IMR-90 (cell line): ENCODE data around the gene SART1. TPM values are rescaled to one million over a fixed set of nuclear protein-coding genes. Genes with fewer than 3 reads are reported as not detected.

Experiments
- ATAC-seq: fragments of 200-7000 bp; cut with Tn5 transposase; 2 replicates; pipeline ENCODE4 v1.9.1; 2020; ENCODE audit warnings: low read depth, mild to moderate bottlenecking, moderate library complexity
- BruUV-seq: library from RNA; stranded (reverse); fragments of 400-500 nt; replicated peaks from 2 replicates; lab custom pipeline; 2021; lab: Mats Ljungman, UMichigan
- CTCF ChIA-PET: fragments of 300-600 bp; formaldehyde crosslinking; extraction: SDS; loops from one replicate; lab custom pipeline; 2021; ENCODE audit warnings: antibody characterized with exemption; lab: Yijun Ruan, JAX
- POLR2A ChIA-PET: fragments of 300-600 bp; sonication (Branson Sonifier 250); formaldehyde crosslinking; loops from one replicate; lab custom pipeline; 2022; ENCODE audit warnings: antibody characterized with exemption; ENCODE audit not compliant: unreplicated experiment; lab: Charles Lee
- DNase-seq: peaks from one replicate; pipeline ENCODE4 v3.0.0; 2013
- H2AFZ ChIP-seq: replicated peaks from 2 replicates; pipeline ENCODE3; 2013; ENCODE audit warnings: low read length, mild to moderate bottlenecking; ENCODE audit not compliant: poor library complexity
- H2AK5ac ChIP-seq: 2 replicates; pipeline ENCODE4 v1.6.1; 2013; ENCODE audit warnings: low read depth, low read length, inconsistent platforms
- H2AK9ac ChIP-seq: replicated peaks from 2 replicates; pipeline ENCODE3; 2013; ENCODE audit warnings: mild to moderate bottlenecking, low read depth, low read length, moderate library complexity; ENCODE audit not compliant: poor library complexity
- H2BK120ac ChIP-seq: 2 replicates; pipeline ENCODE4 v1.6.1; 2013; ENCODE audit warnings: low read depth, low read length, inconsistent platforms
- H2BK15ac ChIP-seq: 3 replicates; pipeline ENCODE4 v1.6.1; 2013; ENCODE audit warnings: low read depth, low read length, inconsistent platforms
- H2BK20ac ChIP-seq: 2 replicates; pipeline ENCODE4 v1.6.1; 2013; ENCODE audit warnings: low read depth, mild to moderate bottlenecking, inconsistent platforms, low read length, moderate library complexity
- H2BK5ac ChIP-seq: 2 replicates; pipeline ENCODE4 v1.6.1; 2013; ENCODE audit warnings: mild to moderate bottlenecking, low read depth, low read length, inconsistent platforms; ENCODE audit not compliant: poor library complexity, severe bottlenecking
- H3K14ac ChIP-seq: replicated peaks from 2 replicates; pipeline ENCODE4 v1.6.1; 2013; ENCODE audit warnings: low read depth, low read length, inconsistent platforms
- H3K18ac ChIP-seq: 2 replicates; pipeline ENCODE4 v1.6.1; 2013; ENCODE audit warnings: low read depth, low read length, control low read depth
- H3K23ac ChIP-seq: 2 replicates; pipeline ENCODE4 v1.6.1; 2013; ENCODE audit warnings: low read depth, low read length, inconsistent platforms
- H3K27ac ChIP-seq: 2 replicates; pipeline ENCODE4 v1.5.1; 2013; ENCODE audit warnings: mild to moderate bottlenecking, control low read depth, low read length; ENCODE audit not compliant: insufficient read depth
- H3K27me3 ChIP-seq: 2 replicates; pipeline ENCODE4 v1.6.1; 2013; ENCODE audit warnings: low read length; ENCODE audit not compliant: control insufficient read depth, insufficient read depth
- H3K36me3 ChIP-seq: 2 replicates; pipeline ENCODE4 v1.6.1; 2013; ENCODE audit warnings: low read length, mixed read lengths; ENCODE audit not compliant: control insufficient read depth, insufficient read depth
- H3K4ac ChIP-seq: 2 replicates; pipeline ENCODE4 v1.6.1; 2013; ENCODE audit warnings: low read depth, low read length, inconsistent platforms
- H3K4me1 ChIP-seq: 2 replicates; pipeline ENCODE4 v1.6.1; 2013; ENCODE audit warnings: low read length, mixed read lengths; ENCODE audit not compliant: control insufficient read depth, insufficient read depth
- H3K4me2 ChIP-seq: 2 replicates; pipeline ENCODE4 v1.6.1; 2013; ENCODE audit warnings: low read depth, mild to moderate bottlenecking, control low read depth, low read length, moderate library complexity
- H3K4me3 ChIP-seq: 2 replicates; pipeline ENCODE4 v1.5.1; 2013; ENCODE audit warnings: low read depth, mild to moderate bottlenecking, control low read depth, low read length, moderate library complexity; ENCODE audit not compliant: insufficient read depth
- H3K56ac ChIP-seq: 2 replicates; pipeline ENCODE4 v1.6.1; 2013; ENCODE audit warnings: low read length, inconsistent platforms; ENCODE audit not compliant: insufficient read depth; ENCODE audit errors: extremely low read depth
- H3K79me1 ChIP-seq, 2 experiments: 2 replicates each; pipeline ENCODE4 v1.6.1; 2013; ENCODE audit warnings: low read length in 2 of 2, inconsistent platforms in 1 of 2, low read depth in 1 of 2
- H3K9ac ChIP-seq: 2 replicates; pipeline ENCODE4 v1.6.1; 2013; ENCODE audit warnings: low read depth, low read length, control low read depth
- H3K9me1 ChIP-seq: 2 replicates; pipeline ENCODE4 v1.6.1; 2013; ENCODE audit warnings: low read length, inconsistent platforms; ENCODE audit not compliant: insufficient read depth
- H3K9me3 ChIP-seq: 2 replicates; pipeline ENCODE4 v1.6.1; 2013; ENCODE audit warnings: low read length; ENCODE audit not compliant: control insufficient read depth, insufficient read depth
- H4K20me1 ChIP-seq: 2 replicates; pipeline ENCODE4 v1.6.1; 2013; ENCODE audit warnings: low read length, inconsistent platforms; ENCODE audit not compliant: insufficient read depth
- H4K5ac ChIP-seq: 2 replicates; pipeline ENCODE4 v1.6.1; 2013; ENCODE audit warnings: mild to moderate bottlenecking, low read depth, low read length, control low read depth
- H4K8ac ChIP-seq, 2 experiments: 2 replicates each; pipeline ENCODE4 v1.6.1; 2013; ENCODE audit warnings: low read depth in 2 of 2, low read length in 2 of 2, control low read depth in 1 of 2, inconsistent platforms in 1 of 2
- H4K91ac ChIP-seq: 2 replicates; pipeline ENCODE4 v1.6.1; 2013; ENCODE audit warnings: low read depth, low read length, inconsistent platforms; ENCODE audit not compliant: insufficient read depth
- BHLHE40 ChIP-seq: fragments of 150-350 bp; IDR thresholded peaks from 2 replicates; pipeline ENCODE4 v1.6.1; 2016; ENCODE audit warnings: mild to moderate bottlenecking, low read depth, low read length
- CEBPB ChIP-seq: IDR thresholded peaks from 2 replicates; pipeline ENCODE4 v1.6.1; 2012; ENCODE audit warnings: low read depth, low read length, improper control_type of control experiment
- MAFK ChIP-seq: IDR thresholded peaks from 2 replicates; pipeline ENCODE4 v1.6.1; 2012; ENCODE audit warnings: low read depth, low read length, improper control_type of control experiment
- MAZ ChIP-seq: IDR thresholded peaks from 2 replicates; pipeline ENCODE4 v1.6.1; 2012; ENCODE audit warnings: low read depth, mild to moderate bottlenecking, low read length, improper control_type of control experiment, moderate library complexity, borderline replicate concordance
- RFX5 ChIP-seq: IDR thresholded peaks from 2 replicates; pipeline ENCODE4 v1.8.0; 2012; ENCODE audit warnings: low read depth, mild to moderate bottlenecking, low read length, moderate library complexity
- SMC3 ChIP-seq: fragments of 150-350 bp; IDR thresholded peaks from 2 replicates; pipeline ENCODE4 v1.6.1; 2016; ENCODE audit warnings: low read depth, mild to moderate bottlenecking, antibody characterized with exemption, low read length, moderate library complexity
- WGBS, 2 experiments: methylation state at CpG; one replicate each; pipeline versions ENCODE4 v1.1.5 to v1.1.7; 2013; ENCODE audit warnings: missing lambda C conversion rate in 2 of 2; ENCODE audit not compliant: insufficient read length in 1 of 2; ENCODE audit errors: extremely low coverage in 2 of 2; 5-methylcytosine and 5-hydroxymethylcytosine counted together
- dilution Hi-C: fragments of 300-500 bp; cut with HindIII; formaldehyde crosslinking; loops from one replicate; pipeline ENCODE4 v1.14.3; 2018; ENCODE audit warnings: low sequenced_read_pairs; ENCODE audit not compliant: unreplicated experiment
- in situ Hi-C: fragments of 300-500 bp; cut with MboI; formaldehyde crosslinking; loops from 3 replicates; pipeline ENCODE4 v1.14.3; 2019; ENCODE audit warnings: low sequenced_read_pairs, inconsistent platforms, mixed read lengths
- intact Hi-C: fragments of 100-400 bp; cut with micrococcal nuclease; formaldehyde crosslinking; loops from 2 replicates; pipeline ENCODE4 v1.10.0; 2022
- polyA plus RNA-seq, 3 experiments: library from polyadenylated mRNA; depleted of rRNA; stranded (reverse); fragments of >200 nt; gene quantifications; 2 replicates each; pipeline ENCODE4 v1.2.3, GENCODE V29; 2012; ENCODE audit warnings: low replicate concordance in 1 of 3
- total RNA-seq: library from RNA; depleted of rRNA; stranded (reverse); fragments of >200 nt; gene quantifications from 2 replicates; pipeline ENCODE4 v1.2.3, GENCODE V29; 2012
- TF ChIP-seq, protein P1 (sequence below): fragments of 150-350 bp; IDR thresholded peaks from 2 replicates; pipeline ENCODE4 v1.6.1; 2016; ENCODE audit warnings: low read depth, mild to moderate bottlenecking, low read length, moderate library complexity, borderline replicate concordance
- TF ChIP-seq, protein P2 (sequence below): fragments of 150-350 bp; IDR thresholded peaks from 2 replicates; pipeline ENCODE4 v1.6.1; 2017; ENCODE audit warnings: mild to moderate bottlenecking, antibody characterized with exemption, low read length, low read depth
- TF ChIP-seq, protein P3 (sequence below): conservative IDR thresholded peaks from 2 replicates; pipeline ENCODE4 v1.5.1; 2012; ENCODE audit warnings: mild to moderate bottlenecking, low read depth, low read length, improper control_type of control experiment

SART1 gene
- total and polyA plus RNA-seq, 2 of the 4 experiments (the other 2 are of a cell fraction) = 25.5 to 43.5 TPM

DNA sequence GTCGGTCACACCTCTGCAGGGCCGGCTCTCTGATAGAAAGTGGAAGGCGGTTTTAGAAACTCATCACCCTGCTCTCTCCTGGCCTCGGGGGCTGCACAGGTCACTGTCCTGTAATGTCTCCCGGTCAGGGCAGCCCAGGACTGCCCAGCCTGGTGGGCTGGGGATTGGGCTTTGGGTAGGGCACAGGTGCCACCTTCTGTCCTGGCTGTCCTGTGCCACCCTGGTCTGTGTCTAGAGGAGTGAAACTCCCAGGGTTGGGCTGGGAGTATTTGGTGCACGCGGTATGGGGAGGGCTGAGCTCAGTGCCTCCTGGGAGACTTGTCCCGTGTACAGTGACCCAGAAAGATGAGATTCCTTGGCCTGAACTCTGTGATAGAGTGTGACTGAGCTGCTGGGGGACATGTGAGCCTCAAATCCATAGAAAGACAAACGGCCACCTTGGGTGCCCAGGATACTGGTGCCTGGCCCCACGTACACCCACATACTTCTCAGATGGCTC lies 17.8 kb downstream of the SART1 start:
- ChIA-PET POLR2A (no interaction called here), CTCF (no interaction called here)
- Histone ChIP-seq H2AFZ (no peak overlapping the region), H3K9me3 (no peaks in the 10 kb centered on the region), H3K4me1 (no peaks in the 10 kb centered on the region), H4K5ac (no peak overlapping the region), H4K20me1 (no peaks in the 10 kb centered on the region), H2BK5ac (no peak overlapping the region), H3K4ac (no peak overlapping the region), H3K23ac (no peak overlapping the region), H3K56ac (no peak overlapping the region), H2AK9ac (no peak overlapping the region), H4K8ac (no peak overlapping the region), H2BK20ac (no peak overlapping the region), H3K27ac (no peak overlapping the region), H3K18ac (no peak overlapping the region), H3K4me2 (no peak overlapping the region), H3K36me3 (peaks cover 44% of the 10 kb centered on the region), H3K9me1 (no peaks in the 10 kb centered on the region), H3K4me3 (no peak overlapping the region), H3K27me3 (no peaks in the 10 kb centered on the region), H2BK120ac (no peak overlapping the region), H4K91ac (no peak overlapping the region), H2BK15ac (no peak overlapping the region), H2AK5ac (no peak overlapping the region), H3K14ac (no peak overlapping the region), H3K79me1 (peaks cover 0 to 5% of the 10 kb centered on the region in 2 experiments; a peak in 1 of 4 replicates), H3K9ac (no peak overlapping the region)
- dilution Hi-C loops (no loop called here), in situ Hi-C loops (no loop called here), intact Hi-C loops (no loop called here)
- ATAC-seq (no peak), DNase-seq (no peak)
- 100% methylated on average over 1 of the region's 10 CpGs; no CpG with 5 or more reads in 1 of the 2 experiments for WGBS, 2 experiments
- TF ChIP-seq BHLHE40 = no peak
- TF ChIP-seq, protein P1, sequence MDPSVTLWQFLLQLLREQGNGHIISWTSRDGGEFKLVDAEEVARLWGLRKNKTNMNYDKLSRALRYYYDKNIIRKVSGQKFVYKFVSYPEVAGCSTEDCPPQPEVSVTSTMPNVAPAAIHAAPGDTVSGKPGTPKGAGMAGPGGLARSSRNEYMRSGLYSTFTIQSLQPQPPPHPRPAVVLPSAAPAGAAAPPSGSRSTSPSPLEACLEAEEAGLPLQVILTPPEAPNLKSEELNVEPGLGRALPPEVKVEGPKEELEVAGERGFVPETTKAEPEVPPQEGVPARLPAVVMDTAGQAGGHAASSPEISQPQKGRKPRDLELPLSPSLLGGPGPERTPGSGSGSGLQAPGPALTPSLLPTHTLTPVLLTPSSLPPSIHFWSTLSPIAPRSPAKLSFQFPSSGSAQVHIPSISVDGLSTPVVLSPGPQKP = no peak
- TF ChIP-seq RFX5 = no peak
- no peak for TF ChIP-seq MAFK
- TF ChIP-seq SMC3 = no peak
- TF ChIP-seq, protein P2, sequence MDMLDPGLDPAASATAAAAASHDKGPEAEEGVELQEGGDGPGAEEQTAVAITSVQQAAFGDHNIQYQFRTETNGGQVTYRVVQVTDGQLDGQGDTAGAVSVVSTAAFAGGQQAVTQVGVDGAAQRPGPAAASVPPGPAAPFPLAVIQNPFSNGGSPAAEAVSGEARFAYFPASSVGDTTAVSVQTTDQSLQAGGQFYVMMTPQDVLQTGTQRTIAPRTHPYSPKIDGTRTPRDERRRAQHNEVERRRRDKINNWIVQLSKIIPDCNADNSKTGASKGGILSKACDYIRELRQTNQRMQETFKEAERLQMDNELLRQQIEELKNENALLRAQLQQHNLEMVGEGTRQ = no peak
- TF ChIP-seq, protein P3, sequence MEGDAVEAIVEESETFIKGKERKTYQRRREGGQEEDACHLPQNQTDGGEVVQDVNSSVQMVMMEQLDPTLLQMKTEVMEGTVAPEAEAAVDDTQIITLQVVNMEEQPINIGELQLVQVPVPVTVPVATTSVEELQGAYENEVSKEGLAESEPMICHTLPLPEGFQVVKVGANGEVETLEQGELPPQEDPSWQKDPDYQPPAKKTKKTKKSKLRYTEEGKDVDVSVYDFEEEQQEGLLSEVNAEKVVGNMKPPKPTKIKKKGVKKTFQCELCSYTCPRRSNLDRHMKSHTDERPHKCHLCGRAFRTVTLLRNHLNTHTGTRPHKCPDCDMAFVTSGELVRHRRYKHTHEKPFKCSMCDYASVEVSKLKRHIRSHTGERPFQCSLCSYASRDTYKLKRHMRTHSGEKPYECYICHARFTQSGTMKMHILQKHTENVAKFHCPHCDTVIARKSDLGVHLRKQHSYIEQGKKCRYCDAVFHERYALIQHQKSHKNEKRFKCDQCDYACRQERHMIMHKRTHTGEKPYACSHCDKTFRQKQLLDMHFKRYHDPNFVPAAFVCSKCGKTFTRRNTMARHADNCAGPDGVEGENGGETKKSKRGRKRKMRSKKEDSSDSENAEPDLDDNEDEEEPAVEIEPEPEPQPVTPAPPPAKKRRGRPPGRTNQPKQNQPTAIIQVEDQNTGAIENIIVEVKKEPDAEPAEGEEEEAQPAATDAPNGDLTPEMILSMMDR = no peak
- TF ChIP-seq CEBPB = no peak
- no peak for TF ChIP-seq MAZ
- BruUV-seq = no TSS peak
